CD14-positive monocyte (primary cell): ENCODE measurements around the gene KIRREL1. TPM values are rescaled to one million over a fixed set of nuclear protein-coding genes. Genes with fewer than 3 reads are reported as not detected.

ENCODE experiments used
- DNase-seq, 3 donors: peaks; one replicate each; pipeline ENCODE4 v3.0.0-alpha.2; 2011 to 2022
- H2AFZ ChIP-seq: 2 replicates; pipeline ENCODE4 v1.6.0; 2012; ENCODE audit warnings: mild to moderate bottlenecking, low read depth, low read length, inconsistent platforms; ENCODE audit not compliant: insufficient read depth, poor library complexity, severe bottlenecking
- H3K27ac ChIP-seq, 2 donors: 1 replicate in 1 of 2; 2 replicates in 1 of 2; pipeline ENCODE4 v1.5.1; 2012 to 2013; ENCODE audit warnings: low read length in 2 of 2, control low read depth in 1 of 2, inconsistent platforms in 1 of 2, low read depth in 1 of 2, mild to moderate bottlenecking in 1 of 2
- H3K27me3 ChIP-seq, 2 donors: one replicate each; pipeline versions ENCODE4 v1.6.0 to v1.6.1; 2011 to 2013; ENCODE audit warnings: low read length in 2 of 2; ENCODE audit not compliant: control insufficient read depth in 2 of 2, insufficient read depth in 2 of 2
- H3K36me3 ChIP-seq, 2 donors: replicated peaks in 1 of 2; 1 replicate in 1 of 2; 2 replicates in 1 of 2; pipeline versions ENCODE4 v1.5.1 to v1.6.1; 2012 to 2013; ENCODE audit warnings: low read length in 2 of 2, control low read depth in 1 of 2, inconsistent platforms in 1 of 2, mild to moderate bottlenecking in 1 of 2; ENCODE audit not compliant: insufficient read depth in 2 of 2, control insufficient read depth in 1 of 2
- H3K4me1 ChIP-seq, 2 donors: 1 replicate in 1 of 2; 2 replicates in 1 of 2; pipeline versions ENCODE4 v1.5.1 to v1.6.1; 2012 to 2013; ENCODE audit warnings: low read length in 2 of 2, control low read depth in 1 of 2, inconsistent platforms in 1 of 2, mild to moderate bottlenecking in 1 of 2, moderate library complexity in 1 of 2; ENCODE audit not compliant: insufficient read depth in 2 of 2, control insufficient read depth in 1 of 2
- H3K4me2 ChIP-seq: replicated peaks from 2 replicates; pipeline ENCODE3; 2012; ENCODE audit warnings: low read length, moderate library complexity, mild to moderate bottlenecking; ENCODE audit not compliant: poor library complexity, severe bottlenecking; ENCODE audit errors: extremely low read depth
- H3K4me3 ChIP-seq, 3 experiments: fragments of 200-600 bp in 1 of 3; sonication (generic) in 1 of 3; replicated peaks in 1 of 3; 1 replicate in 2 of 3; 2 replicates in 1 of 3; pipeline ENCODE4 v1.5.1; 2011 to 2013; ENCODE audit warnings: low read length in 3 of 3, mild to moderate bottlenecking in 3 of 3, control low read depth in 2 of 3, low read depth in 2 of 3, inconsistent platforms in 1 of 3, moderate library complexity in 1 of 3
- H3K79me2 ChIP-seq: 2 replicates; pipeline ENCODE4 v1.6.0; 2012; ENCODE audit warnings: mild to moderate bottlenecking, control low read depth, inconsistent platforms, low read length, moderate library complexity; ENCODE audit not compliant: insufficient read depth
- H3K9ac ChIP-seq: 2 replicates; pipeline ENCODE4 v1.6.0; 2017; ENCODE audit warnings: low read length, mild to moderate bottlenecking; ENCODE audit not compliant: insufficient read depth, poor library complexity, severe bottlenecking
- H3K9me3 ChIP-seq, 2 donors: replicated peaks in 1 of 2; 1 replicate in 1 of 2; 2 replicates in 1 of 2; pipeline versions ENCODE4 v1.5.1 to v1.6.1; 2012 to 2013; ENCODE audit warnings: low read length in 2 of 2, control low read depth in 1 of 2; ENCODE audit not compliant: control insufficient read depth in 1 of 2, insufficient read depth in 1 of 2
- H4K20me1 ChIP-seq: 2 replicates; pipeline ENCODE4 v1.6.0; 2012; ENCODE audit warnings: mild to moderate bottlenecking, low read length, control low read depth, moderate library complexity; ENCODE audit not compliant: insufficient read depth
- H3K27ac Mint-ChIP-seq, 7 donors: one replicate each; pipeline ENCODE4 v1.8.0; 2020; ENCODE audit warnings: mild to moderate bottlenecking in 7 of 7, mixed read lengths in 7 of 7, moderate library complexity in 6 of 7, inconsistent platforms in 2 of 7
- H3K27me3 Mint-ChIP-seq, 3 donors: one replicate each; pipeline ENCODE4 v1.8.0; 2021 to 2022; ENCODE audit warnings: low read depth in 3 of 3, mild to moderate bottlenecking in 3 of 3, mixed read lengths in 3 of 3, moderate library complexity in 3 of 3, inconsistent platforms in 1 of 3
- H3K36me3 Mint-ChIP-seq, 2 donors: one replicate each; pipeline ENCODE4 v1.8.0; 2020; ENCODE audit warnings: mixed read lengths in 2 of 2, inconsistent platforms in 1 of 2, mild to moderate bottlenecking in 1 of 2
- H3K4me1 Mint-ChIP-seq: one replicate; pipeline ENCODE4 v1.8.0; 2020; ENCODE audit warnings: mild to moderate bottlenecking, mixed read lengths
- H3K4me3 Mint-ChIP-seq, 2 donors: one replicate each; pipeline ENCODE4 v1.8.0; 2020; ENCODE audit warnings: mild to moderate bottlenecking in 2 of 2, mixed read lengths in 2 of 2, moderate library complexity in 1 of 2
- H3K9me3 Mint-ChIP-seq, 7 donors: one replicate each; pipeline ENCODE4 v1.8.0; 2020 to 2022; ENCODE audit warnings: mixed read lengths in 7 of 7, mild to moderate bottlenecking in 6 of 7, moderate library complexity in 6 of 7, inconsistent platforms in 2 of 7
- CTCF ChIP-seq: fragments of 200-600 bp; IDR thresholded peaks from one replicate; pipeline ENCODE4 v1.8.0; 2022; ENCODE audit warnings: antibody characterized with exemption, mild to moderate bottlenecking
- WGBS: methylation state at CpG from one replicate; pipeline ENCODE4 v1.1.5; 2013; ENCODE audit warnings: missing lambda C conversion rate; ENCODE audit not compliant: insufficient coverage; 5-methylcytosine and 5-hydroxymethylcytosine counted together
- intact Hi-C, 2 donors: fragments of 100-400 bp; cut with micrococcal nuclease; formaldehyde crosslinking; loops; one replicate each; pipeline versions ENCODE4 v1.15.0 to v1.15.1; 2023
- polyA plus RNA-seq, 3 donors: library from polyadenylated mRNA; depleted of rRNA in 1 of 3; unstranded in 2 of 3; stranded (reverse) in 1 of 3; fragments of 300-500 nt in 2 of 3; fragments of >200 nt in 1 of 3; fragmentation: Illumina TruSeq in 2 of 3; gene quantifications; 1 replicate in 2 of 3; 2 replicates in 1 of 3; pipeline ENCODE4 v1.2.3, GENCODE V29; 2012 to 2021

KIRREL1 gene
- polyA plus RNA-seq, 3 donors: not detected

GRCh38 chr1:157955221-157955620, 38.2 kb upstream of the KIRREL1 start:
- Histone ChIP-seq H3K27ac (peak overlapping the region; percentile 2 to 68), H3K79me2 (no peaks in the 10 kb centered on the region), H3K27me3 (peaks cover 12 to 22% of the 10 kb centered on the region in 2 donors), H3K4me1 (peaks cover 28 to 29% of the 10 kb centered on the region in 2 donors), H3K9ac (no peak overlapping the region), H3K4me3 (no peak overlapping the region), H3K36me3 (no peaks in the 10 kb centered on the region), H3K4me2 (peak overlapping the region; percentile 19), H3K9me3 (no peaks in the 10 kb centered on the region), H4K20me1 (no peaks in the 10 kb centered on the region), H2AFZ (no peak overlapping the region)
- no peak for TF ChIP-seq CTCF
- DNase-seq: peak in 2 of 3 donors; percentile 11 to 65
- Mint-ChIP-seq H3K36me3 (no peaks in the 10 kb centered on the region), H3K27me3 (peaks cover 11 to 30% (median 25%) of the 10 kb centered on the region in 3 donors), H3K9me3 (peaks cover 0 to 4% (median 0%) of the 10 kb centered on the region in 7 donors), H3K27ac (peak overlapping the region in 5 of 7 donors; percentile 59 to 92 (median 65)), H3K4me1 (peaks cover 33% of the 10 kb centered on the region), H3K4me3 (no peak overlapping the region)
- intact Hi-C loops: no loop called here

DNA sequence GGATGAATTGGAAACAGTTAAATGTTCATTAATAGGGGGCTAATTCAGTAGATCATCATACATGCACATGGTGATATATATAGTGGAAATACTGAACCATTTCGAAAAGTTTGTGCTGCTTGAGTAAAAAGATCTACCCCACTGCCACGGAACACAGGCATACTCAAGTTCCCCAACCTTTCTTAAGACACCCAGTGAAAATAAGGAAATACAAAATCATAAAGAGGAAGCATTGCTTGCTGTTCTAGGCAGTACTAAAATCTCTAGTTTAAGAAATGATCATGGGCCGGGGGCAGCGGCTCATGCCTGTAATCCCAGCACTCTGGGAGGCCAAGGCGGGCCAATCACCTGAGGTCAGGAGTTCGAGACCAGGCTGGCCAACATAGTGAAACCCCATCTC, 37.6 kb upstream of the KIRREL1 start:
- 32% methylated on average over 4 of the region's 6 CpGs for WGBS
- Histone ChIP-seq H3K4me1 (peaks cover 28 to 29% of the 10 kb centered on the region in 2 donors), H3K79me2 (no peaks in the 10 kb centered on the region), H3K27ac (peak overlapping the region; percentile 42 to 68), H3K4me3 (peak overlapping the region in 1 of 3 experiments; percentile 35), H3K4me2 (peak overlapping the region; percentile 19), H3K9ac (no peak overlapping the region), H3K9me3 (no peaks in the 10 kb centered on the region), H2AFZ (no peak overlapping the region), H3K36me3 (no peaks in the 10 kb centered on the region), H4K20me1 (no peaks in the 10 kb centered on the region), H3K27me3 (peaks cover 12 to 26% of the 10 kb centered on the region in 2 donors)
- Mint-ChIP-seq H3K4me3 (peak overlapping the region; percentile 21 to 64), H3K9me3 (peaks cover 0 to 4% (median 0%) of the 10 kb centered on the region in 7 donors), H3K27ac (peak overlapping the region; percentile 61 to 92 (median 85)), H3K27me3 (peaks cover 13 to 30% (median 28%) of the 10 kb centered on the region in 3 donors), H3K36me3 (no peaks in the 10 kb centered on the region), H3K4me1 (peaks cover 33% of the 10 kb centered on the region)
- no peak for TF ChIP-seq CTCF
- peak; percentile 60 to 77 (median 76) for DNase-seq
- intact Hi-C loops: no loop called here
